Stomach (tissue), 9 donors: ENCODE results near the gene KNOP1. TPM values are rescaled to one million over a fixed set of nuclear protein-coding genes. Genes with fewer than 3 reads are reported as not detected.

Source experiments
- DNase-seq, 2 donors: peaks; one replicate each; pipeline versions ENCODE4 v3.0.0 to v3.0.0-alpha.2; 2013 to 2019
- H3K27ac ChIP-seq, 5 donors: fragments of 200-600 bp in 4 of 5; sonication (generic) in 4 of 5; one replicate each; pipeline ENCODE4 v1.5.1; 2013 to 2019; ENCODE audit warnings: mild to moderate bottlenecking in 1 of 5, moderate library complexity in 1 of 5
- H3K27me3 ChIP-seq, 3 donors: fragments of 200-600 bp; sonication (generic); one replicate each; pipeline ENCODE4 v1.5.1; 2017 to 2019; ENCODE audit warnings: mixed run types in 1 of 3
- H3K36me3 ChIP-seq, 4 donors: fragments of 200-600 bp; sonication (generic); 1 replicate in 3 of 4; 2 replicates in 1 of 4; pipeline ENCODE4 v1.5.1; 2016 to 2019
- H3K4me1 ChIP-seq, 4 donors: fragments of 200-600 bp; sonication (generic); one replicate each; pipeline ENCODE4 v1.5.1; 2016 to 2019
- H3K4me3 ChIP-seq, 4 donors: fragments of 200-600 bp; sonication (generic) in 3 of 4; one replicate each; pipeline ENCODE4 v1.5.1; 2016 to 2019; ENCODE audit warnings: mild to moderate bottlenecking in 1 of 4
- H3K9me3 ChIP-seq, 4 donors: fragments of 200-600 bp; sonication (generic); one replicate each; pipeline ENCODE4 v1.5.1; 2016 to 2019
- EP300 ChIP-seq: sonication (generic); formaldehyde crosslinking; IDR thresholded peaks from one replicate; pipeline ENCODE4 v1.6.1; 2017; ENCODE audit warnings: antibody characterized with exemption
- POLR2A ChIP-seq, 4 donors: fragments of 450-650 bp; IDR thresholded peaks; one replicate each; pipeline ENCODE4 v1.6.1; 2016; ENCODE audit warnings: antibody characterized with exemption in 4 of 4, control low read depth in 2 of 4, mild to moderate bottlenecking in 1 of 4, moderate library complexity in 1 of 4
- POLR2AphosphoS5 ChIP-seq, 3 donors: sonication (generic); formaldehyde crosslinking; IDR thresholded peaks; one replicate each; pipeline ENCODE4 v1.6.1; 2016; ENCODE audit warnings: antibody characterized with exemption in 3 of 3
- WGBS, 5 donors: extraction: QIAGEN DNeasy Blood & Tissue Kit in 3 of 5; methylation state at CpG; one replicate each; pipeline versions ENCODE4 v1.1.5 to v1.1.7; 2013 to 2018; 5-methylcytosine and 5-hydroxymethylcytosine counted together
- intact Hi-C: fragments of 100-400 bp; cut with DNase I; formaldehyde crosslinking; loops from one replicate; pipeline ENCODE4 v1.15.1; 2023; ENCODE audit warnings: low total_unique reads
- polyA plus RNA-seq, 3 donors: library from polyadenylated mRNA; stranded (reverse); fragments of 200-250 nt; gene quantifications; one replicate each; pipeline ENCODE4 v1.2.3, GENCODE V29; 2013
- total RNA-seq, 5 donors: library from RNA; depleted of rRNA; stranded (reverse); fragments of >200 nt; gene quantifications; one replicate each; pipeline versions ENCODE4 v1.1.0 to v1.2.3, GENCODE V29; 2014 to 2016
- TF ChIP-seq, protein P1 (sequence below), 7 experiments: fragments of 450-650 bp in 4 of 7; fragments of 200-600 bp in 3 of 7; sonication (generic) in 3 of 7; IDR thresholded peaks; one replicate each; pipeline ENCODE4 v1.5.1; 2016 to 2019; ENCODE audit warnings: antibody characterized with exemption in 7 of 7, control low read depth in 2 of 7, mild to moderate bottlenecking in 1 of 7
- donor health status: healthy with polysubstance abuse.
- donor health status: Bipolar disorder and iron deficiency.
- donor health status: healthy.

Gene KNOP1
- total and polyA plus RNA-seq, 8 donors = 7.2 to 26.3 (median 13.3) TPM

DNA sequence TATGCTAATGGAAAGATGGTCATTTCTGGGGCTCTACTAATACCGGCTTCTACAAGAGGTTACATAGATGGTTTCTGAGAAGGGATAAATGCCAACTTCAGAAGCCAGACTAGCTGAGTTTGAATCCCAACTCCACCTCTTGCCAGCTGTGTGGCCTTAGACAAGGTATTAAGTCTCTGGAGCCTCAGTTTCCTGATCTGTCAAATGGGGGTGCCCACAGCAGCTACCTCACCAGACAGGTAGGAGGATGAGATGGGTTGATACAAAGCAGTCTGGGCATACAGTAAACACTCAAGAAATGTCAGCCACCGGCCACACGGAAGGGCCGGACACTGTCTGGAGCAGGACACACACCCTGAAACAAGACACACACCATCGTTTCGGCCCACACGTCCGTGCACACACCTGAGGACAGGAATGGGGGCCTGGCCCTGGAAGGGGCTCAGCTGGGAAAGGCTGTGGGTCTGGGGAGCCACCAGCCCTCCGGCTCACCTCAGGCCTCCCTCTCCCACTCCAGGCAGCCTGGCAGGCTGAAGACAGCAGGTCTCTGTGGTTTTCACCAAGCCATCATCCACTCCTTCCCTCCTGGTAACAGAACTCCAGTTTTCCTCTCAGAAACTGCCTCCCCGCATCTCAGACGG is 5.5 kb downstream of the KNOP1 start:
- WGBS, 5 donors = 95 to 97% (median 95%) methylated on average over 11 of the region's 11 CpGs
- H3K9me3 ChIP-seq = no peaks in the 10 kb centered on the region
- no peak for DNase-seq
- no peaks in the 10 kb centered on the region for H3K27me3 ChIP-seq
- TF ChIP-seq, protein P1, sequence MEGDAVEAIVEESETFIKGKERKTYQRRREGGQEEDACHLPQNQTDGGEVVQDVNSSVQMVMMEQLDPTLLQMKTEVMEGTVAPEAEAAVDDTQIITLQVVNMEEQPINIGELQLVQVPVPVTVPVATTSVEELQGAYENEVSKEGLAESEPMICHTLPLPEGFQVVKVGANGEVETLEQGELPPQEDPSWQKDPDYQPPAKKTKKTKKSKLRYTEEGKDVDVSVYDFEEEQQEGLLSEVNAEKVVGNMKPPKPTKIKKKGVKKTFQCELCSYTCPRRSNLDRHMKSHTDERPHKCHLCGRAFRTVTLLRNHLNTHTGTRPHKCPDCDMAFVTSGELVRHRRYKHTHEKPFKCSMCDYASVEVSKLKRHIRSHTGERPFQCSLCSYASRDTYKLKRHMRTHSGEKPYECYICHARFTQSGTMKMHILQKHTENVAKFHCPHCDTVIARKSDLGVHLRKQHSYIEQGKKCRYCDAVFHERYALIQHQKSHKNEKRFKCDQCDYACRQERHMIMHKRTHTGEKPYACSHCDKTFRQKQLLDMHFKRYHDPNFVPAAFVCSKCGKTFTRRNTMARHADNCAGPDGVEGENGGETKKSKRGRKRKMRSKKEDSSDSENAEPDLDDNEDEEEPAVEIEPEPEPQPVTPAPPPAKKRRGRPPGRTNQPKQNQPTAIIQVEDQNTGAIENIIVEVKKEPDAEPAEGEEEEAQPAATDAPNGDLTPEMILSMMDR (IDR thresholded peaks at IDR 0.05) = no peak
- TF ChIP-seq POLR2A (IDR thresholded peaks at IDR 0.05) (no peak), POLR2AphosphoS5 (IDR thresholded peaks at IDR 0.05) (no peak), EP300 (no peak)
- intact Hi-C loops = loop anchor here (10.0 kb wide), 1 partner anchor 172 kb away; the partner anchor contains the start of gene GPRC5B
- H3K4me3 ChIP-seq = no peak overlapping the region
- H3K36me3 ChIP-seq = peaks cover 0 to 65% (median 58%) of the 10 kb centered on the region in 4 donors
- H3K27ac ChIP-seq = no peak overlapping the region
- peaks cover 10 to 33% (median 22%) of the 10 kb centered on the region in 4 donors for H3K4me1 ChIP-seq

DNA sequence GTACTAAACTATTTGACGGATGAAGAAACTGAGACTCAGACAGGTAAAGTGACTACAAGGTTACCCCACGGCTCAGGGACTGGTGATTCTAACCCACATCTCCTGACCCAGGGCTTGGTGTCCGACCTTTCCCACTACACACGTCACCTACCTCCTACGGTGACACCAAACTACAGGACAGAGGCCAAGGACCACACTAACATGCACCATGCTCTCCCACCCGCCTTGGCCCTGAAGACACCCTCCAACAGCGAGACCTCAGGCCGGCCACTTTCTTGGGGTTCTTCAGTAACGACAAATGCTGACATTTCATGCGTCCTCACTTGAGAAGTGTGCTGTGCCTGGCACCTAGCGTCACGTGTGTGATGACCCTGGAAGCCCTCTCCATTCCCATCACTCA is 6.4 kb downstream of the KNOP1 start:
- H3K36me3 ChIP-seq = peaks cover 4 to 73% (median 66%) of the 10 kb centered on the region in 4 donors
- no peak for DNase-seq
- intact Hi-C loops = loop anchor here (10.0 kb wide), 1 partner anchor 173 kb away; the partner anchor contains the start of gene GPRC5B

DNA sequence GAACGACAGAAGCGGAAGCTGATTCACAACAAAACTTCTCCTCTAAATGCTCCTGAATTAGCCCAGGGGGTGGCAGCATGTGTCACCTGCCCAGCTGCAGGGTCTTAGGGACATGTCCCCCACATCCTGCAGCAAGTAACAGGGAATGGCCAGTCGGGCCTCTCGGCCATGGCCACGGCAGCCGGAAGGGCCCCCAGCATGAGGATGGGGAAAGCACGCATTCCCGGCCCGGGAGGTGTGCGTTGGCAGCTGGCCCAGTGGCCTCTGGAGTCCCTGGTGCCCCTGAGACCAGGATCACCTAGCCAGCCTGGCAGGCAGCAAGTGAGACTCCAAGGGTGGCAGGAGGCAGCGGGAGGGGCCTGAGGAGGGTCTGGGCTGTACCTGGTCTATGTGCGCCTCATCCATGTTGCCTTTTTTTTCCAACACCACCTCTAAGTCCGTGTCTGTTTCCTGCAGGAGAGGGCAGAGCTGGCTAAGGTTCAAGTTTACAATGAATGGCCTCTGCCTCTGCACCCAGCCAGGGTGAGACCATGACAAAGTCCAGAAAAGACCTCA is 7.0 kb downstream of the KNOP1 start:
- no peaks in the 10 kb centered on the region for H3K27me3 ChIP-seq
- DNase-seq = peak in 1 of 2 donors; percentile 55
- H3K36me3 ChIP-seq = peaks cover 10 to 79% (median 72%) of the 10 kb centered on the region in 4 donors
- no peak overlapping the region for H3K4me3 ChIP-seq
- TF ChIP-seq, protein P1 (IDR thresholded peaks at IDR 0.05) = no peak
- TF ChIP-seq POLR2AphosphoS5 (IDR thresholded peaks at IDR 0.05) (no peak), EP300 (no peak), POLR2A (IDR thresholded peaks at IDR 0.05) (no peak)
- H3K4me1 ChIP-seq = peaks cover 0 to 19% (median 7%) of the 10 kb centered on the region in 4 donors
- H3K27ac ChIP-seq = peak overlapping the region in 4 of 5 donors; percentile 21 to 44 (median 39)
- intact Hi-C loops = loop anchor here (10.0 kb wide), 1 partner anchor 174 kb away; the partner anchor contains the start of gene GPRC5B
- H3K9me3 ChIP-seq = no peaks in the 10 kb centered on the region
- 40 to 59% (median 45%) methylated on average over 10 to 13 of the region's 13 CpGs for WGBS, 5 donors

More for the DNA sequence above, 6.4 kb downstream of the KNOP1 start:
- H3K4me3 ChIP-seq = no peak overlapping the region
- TF ChIP-seq POLR2A (IDR thresholded peaks at IDR 0.05) = no peak
- no peak for TF ChIP-seq POLR2AphosphoS5 (IDR thresholded peaks at IDR 0.05)
- no peak for TF ChIP-seq EP300
- TF ChIP-seq, protein P1 (IDR thresholded peaks at IDR 0.05) = no peak
- H3K9me3 ChIP-seq = no peaks in the 10 kb centered on the region
- H3K27ac ChIP-seq = peak overlapping the region in 2 of 5 donors; percentile 21 to 35
- 84 to 94% (median 90%) methylated on average over 12 of the region's 12 CpGs for WGBS, 5 donors
- H3K27me3 ChIP-seq = no peaks in the 10 kb centered on the region
- H3K4me1 ChIP-seq = peaks cover 5 to 25% (median 13%) of the 10 kb centered on the region in 4 donors

DNA sequence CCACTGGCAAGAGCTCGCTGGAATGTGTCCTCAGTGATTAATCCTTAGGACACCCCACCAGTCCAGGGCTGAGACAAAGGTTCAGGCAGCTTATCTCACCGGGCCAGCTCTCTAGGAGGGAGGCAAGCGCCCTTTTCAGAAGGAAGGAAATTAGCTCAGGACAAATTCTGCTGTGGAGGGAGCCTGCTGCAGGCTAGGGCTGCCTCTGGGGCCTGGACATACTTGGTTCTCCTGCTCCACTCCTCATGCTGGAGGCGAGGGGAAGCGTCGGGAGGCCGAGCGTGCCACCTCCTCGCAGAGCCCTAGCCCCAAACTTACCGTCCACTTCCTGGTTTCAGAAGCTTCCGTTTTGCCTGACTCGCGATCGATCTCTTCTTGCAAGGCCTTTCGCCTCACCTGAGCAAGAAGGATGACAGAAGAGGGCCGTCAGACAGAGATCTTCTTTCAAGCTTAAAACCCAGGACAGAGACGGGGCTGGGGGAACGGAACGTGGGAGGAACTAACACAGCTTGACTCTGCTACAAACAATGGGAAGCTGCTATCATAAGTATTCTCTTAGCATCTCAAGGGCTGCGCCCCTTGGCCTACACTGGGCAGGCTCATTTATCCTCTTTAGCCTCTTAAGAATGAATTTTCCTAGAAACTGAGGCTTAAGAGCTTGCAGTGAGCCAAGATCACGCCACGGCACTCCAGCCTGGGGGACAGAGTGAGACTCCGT is 7.7 kb downstream of the KNOP1 start:
- no peak overlapping the region for H3K4me3 ChIP-seq
- peak overlapping the region in 4 of 5 donors; percentile 11 to 43 (median 22) for H3K27ac ChIP-seq
- peaks cover 16 to 86% (median 79%) of the 10 kb centered on the region in 4 donors for H3K36me3 ChIP-seq
- no peak for DNase-seq
- H3K4me1 ChIP-seq = peaks cover 0 to 14% (median 2%) of the 10 kb centered on the region in 4 donors
- TF ChIP-seq, protein P1 (IDR thresholded peaks at IDR 0.05) = no peak
- TF ChIP-seq EP300 (no peak), POLR2AphosphoS5 (IDR thresholded peaks at IDR 0.05) (no peak)
- 83 to 88% (median 84%) methylated on average over 23 of the region's 23 CpGs for WGBS, 5 donors
- no peaks in the 10 kb centered on the region for H3K9me3 ChIP-seq
- intact Hi-C loops = loop anchor here (10.0 kb wide), 1 partner anchor 174 kb away; the partner anchor contains the start of gene GPRC5B
- H3K27me3 ChIP-seq = no peaks in the 10 kb centered on the region
